HUES48 (cell line): ENCODE data around the gene ZFP64.
A peak's percentile ranks its signal among the peaks of the same experiment; 100 is the strongest.
"Not testable (repeated sequence)": the region's sequence is repeated elsewhere in the genome, so short reads cannot be mapped to it uniquely, and the experiment has no call there.

Experiments
- H3K27ac ChIP-seq: one replicate; pipeline ENCODE4 v1.7.0; 2013; ENCODE audit warnings: low read depth, low read length, inconsistent platforms
- H3K27me3 ChIP-seq: 2 replicates; pipeline ENCODE4 v1.6.1; 2013; ENCODE audit warnings: mild to moderate bottlenecking, low read length; ENCODE audit not compliant: control insufficient read depth, insufficient read depth
- H3K36me3 ChIP-seq: 2 replicates; pipeline ENCODE4 v1.6.1; 2013; ENCODE audit warnings: low read length; ENCODE audit not compliant: control insufficient read depth, insufficient read depth
- H3K4me1 ChIP-seq: 2 replicates; pipeline ENCODE4 v1.6.1; 2013; ENCODE audit warnings: mild to moderate bottlenecking, low read length; ENCODE audit not compliant: control insufficient read depth, insufficient read depth
- H3K4me3 ChIP-seq: 2 replicates; pipeline ENCODE4 v1.5.1; 2013; ENCODE audit warnings: mild to moderate bottlenecking, low read depth, low read length
- H3K9ac ChIP-seq: 2 replicates; pipeline ENCODE4 v1.6.1; 2013; ENCODE audit warnings: mild to moderate bottlenecking, low read depth, low read length, moderate library complexity
- H3K9me3 ChIP-seq: 2 replicates; pipeline ENCODE4 v1.6.1; 2013; ENCODE audit warnings: low read length; ENCODE audit not compliant: control insufficient read depth, insufficient read depth

The ZFP64 gene

GRCh38 chr20:52191132-52191915 is at the start of gene ZFP64:
Gene ZFP64 (minus strand): TSS chr20:52191779. CDS start chr20:52191636, 143 bp downstream.
- Histone ChIP-seq H3K36me3 (peaks cover 7% of the 10 kb centered on the region), H3K27me3 (no peaks in the 10 kb centered on the region), H3K9me3 (no peaks in the 10 kb centered on the region), H3K9ac (peak within 1 kb of the TSS; percentile 86), H3K4me1 (peaks cover 5% of the 10 kb centered on the region), H3K4me3 (peak within 1 kb of the TSS; percentile 99), H3K27ac (peak within 1 kb of the TSS; percentile 91)

- H3K9me3 ChIP-seq: no peaks in the 10 kb centered on the region
- no peak overlapping the region for H3K4me3 ChIP-seq
- no peaks in the 10 kb centered on the region for H3K27me3 ChIP-seq
- H3K36me3 ChIP-seq: no peaks in the 10 kb centered on the region
- H3K4me1 ChIP-seq: no peaks in the 10 kb centered on the region
- H3K27ac ChIP-seq: no peak overlapping the region
- H3K9ac ChIP-seq: no peak overlapping the region
These were observed 49.2 kb upstream of the ZFP64 start for GRCh38 chr20:52240802-52241201.

GRCh38 chr20:52239102-52239501 is 47.5 kb upstream of the ZFP64 start:
- Histone ChIP-seq H3K9me3 (no peaks in the 10 kb centered on the region), H3K9ac (no peak overlapping the region), H3K4me1 (no peaks in the 10 kb centered on the region), H3K27ac (no peak overlapping the region), H3K27me3 (no peaks in the 10 kb centered on the region), H3K4me3 (no peak overlapping the region), H3K36me3 (no peaks in the 10 kb centered on the region)

- Histone ChIP-seq H3K27me3 (no peaks in the 10 kb centered on the region), H3K27ac (no peak overlapping the region), H3K4me1 (no peaks in the 10 kb centered on the region), H3K4me3 (no peak overlapping the region), H3K9ac (no peak overlapping the region), H3K36me3 (no peaks in the 10 kb centered on the region), H3K9me3 (no peaks in the 10 kb centered on the region)
These were observed 44.7 kb upstream of the ZFP64 start for GRCh38 chr20:52236292-52236691.

- Histone ChIP-seq H3K9ac (no peak overlapping the region), H3K4me3 (no peak overlapping the region), H3K4me1 (no peaks in the 10 kb centered on the region), H3K36me3 (no peaks in the 10 kb centered on the region), H3K27ac (no peak overlapping the region), H3K27me3 (no peaks in the 10 kb centered on the region), H3K9me3 (no peaks in the 10 kb centered on the region)
These were observed 43.5 kb upstream of the ZFP64 start for GRCh38 chr20:52235129-52235528.

GRCh38 chr20:52234302-52235045 is 42.9 kb upstream of the ZFP64 start:
- no peak overlapping the region for H3K4me3 ChIP-seq
- no peaks in the 10 kb centered on the region for H3K27me3 ChIP-seq
- H3K27ac ChIP-seq: no peak overlapping the region
- H3K9me3 ChIP-seq: no peaks in the 10 kb centered on the region
- no peak overlapping the region for H3K9ac ChIP-seq
- H3K4me1 ChIP-seq: no peaks in the 10 kb centered on the region
- no peaks in the 10 kb centered on the region for H3K36me3 ChIP-seq

- no peaks in the 10 kb centered on the region for H3K27me3 ChIP-seq
- H3K36me3 ChIP-seq: no peaks in the 10 kb centered on the region
- H3K9me3 ChIP-seq: no peaks in the 10 kb centered on the region
- no peaks in the 10 kb centered on the region for H3K4me1 ChIP-seq
- no peak overlapping the region for H3K4me3 ChIP-seq
- H3K9ac ChIP-seq: no peak overlapping the region
- no peak overlapping the region for H3K27ac ChIP-seq
These were observed 39.7 kb upstream of the ZFP64 start for GRCh38 chr20:52231230-52231746.

GRCh38 chr20:52230409-52230808 is 38.8 kb upstream of the ZFP64 start:
- no peak overlapping the region for H3K27ac ChIP-seq
- H3K9ac ChIP-seq: no peak overlapping the region
- no peaks in the 10 kb centered on the region for H3K36me3 ChIP-seq
- no peaks in the 10 kb centered on the region for H3K9me3 ChIP-seq
- H3K4me1 ChIP-seq: no peaks in the 10 kb centered on the region
- no peak overlapping the region for H3K4me3 ChIP-seq
- no peaks in the 10 kb centered on the region for H3K27me3 ChIP-seq

- not testable (repeated sequence) for H3K27me3 ChIP-seq, H3K9ac ChIP-seq, H3K4me1 ChIP-seq, H3K27ac ChIP-seq, H3K4me3 ChIP-seq, H3K9me3 ChIP-seq, H3K36me3 ChIP-seq
These were observed 37.8 kb upstream of the ZFP64 start for GRCh38 chr20:52229346-52229745.

- Histone ChIP-seq H3K27me3 (no peaks in the 10 kb centered on the region), H3K9me3 (peaks cover under 1% of the 10 kb centered on the region; the same call in 1 of the 2 replicates), H3K4me1 (no peaks in the 10 kb centered on the region), H3K27ac (no peak overlapping the region), H3K36me3 (no peaks in the 10 kb centered on the region), H3K9ac (no peak overlapping the region), H3K4me3 (no peak overlapping the region)
These were observed 34.8 kb upstream of the ZFP64 start for GRCh38 chr20:52226370-52226769.

GRCh38 chr20:52224920-52225319 is 33.3 kb upstream of the ZFP64 start:
- Histone ChIP-seq H3K4me3 (no peak overlapping the region), H3K9me3 (peaks cover 13% of the 10 kb centered on the region; the same call in 1 of the 2 replicates), H3K27ac (no peak overlapping the region), H3K27me3 (no peaks in the 10 kb centered on the region), H3K4me1 (no peaks in the 10 kb centered on the region), H3K36me3 (no peaks in the 10 kb centered on the region), H3K9ac (no peak overlapping the region)
